ENCODE data around the gene RANBP1. TPM values are rescaled to one million over a fixed set of nuclear protein-coding genes. Genes with fewer than 3 reads are reported as not detected.

Gene RANBP1
- total RNA-seq, 1 donor from 2014 or later = 32.7 TPM

- intact Hi-C loops (cut with DNase I) = no loop called here
- peak; percentile 92 for ATAC-seq (ENCODE audit: poor library complexity)
- DNase-seq = peak; percentile 94
These were observed 15.1 kb downstream of the RANBP1 start for GRCh38 chr22:20130731-20131596.

- DNase-seq (peak; percentile 65), ATAC-seq (ENCODE audit: poor library complexity) (peak; percentile 52)
- intact Hi-C loops (cut with DNase I) = no loop called here
These were observed 15.6 kb downstream of the RANBP1 start, which contains the start of gene ZDHHC8 for GRCh38 chr22:20131597-20131858. ZDHHC8 (plus strand) TSS chr22:20131804; CDS start chr22:20131948, 144 bp downstream.

GRCh38 chr22:20131859-20132685, 16.2 kb downstream of the RANBP1 start:
- intact Hi-C loops (cut with DNase I) = no loop called here
- ATAC-seq (ENCODE audit: poor library complexity) (no peak), DNase-seq (peak; percentile 68)

GRCh38 chr22:20132686-20133246, 16.9 kb downstream of the RANBP1 start:
- intact Hi-C loops (cut with DNase I) = no loop called here
- no peak for DNase-seq
- ATAC-seq (ENCODE audit: poor library complexity) = no peak

DNA sequence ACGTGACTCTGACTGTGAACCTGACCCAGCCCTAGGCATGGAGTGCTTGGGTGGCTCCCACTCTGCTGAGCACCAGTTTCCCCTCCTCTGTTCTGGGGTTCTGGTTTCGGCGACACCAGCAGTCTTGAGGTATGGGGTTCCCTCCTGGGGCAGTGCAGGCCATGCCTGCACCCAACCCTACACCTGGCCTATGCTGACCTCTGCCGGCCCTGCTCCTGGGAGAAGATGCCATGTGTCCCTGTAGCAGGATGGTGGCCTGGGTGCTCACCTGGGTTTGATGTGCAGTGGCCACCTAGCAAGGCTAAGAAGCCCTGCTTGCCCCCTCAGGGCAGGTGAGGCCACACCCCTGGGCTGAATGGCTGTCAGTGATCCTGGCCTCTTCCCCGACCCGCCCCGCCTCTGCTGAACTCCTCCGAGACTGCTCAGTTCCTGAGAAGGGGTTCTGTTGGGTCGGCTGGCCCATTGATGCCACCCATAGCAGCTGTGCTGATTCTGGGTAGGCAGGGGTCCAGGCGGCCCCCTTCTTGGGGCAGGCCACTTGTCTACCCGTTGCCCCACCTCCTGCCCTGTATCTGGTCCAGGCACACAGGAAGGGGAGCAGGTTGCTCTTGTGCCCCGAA, 18.1 kb downstream of the RANBP1 start:
- intact Hi-C loops (cut with DNase I) = no loop called here
- DNase-seq (no peak), ATAC-seq (ENCODE audit: poor library complexity) (no peak)

- DNase-seq (no peak), ATAC-seq (ENCODE audit: poor library complexity) (no peak)
- intact Hi-C loops (cut with DNase I) = no loop called here
These were observed 19.4 kb downstream of the RANBP1 start for GRCh38 chr22:20135265-20135664.

DNA sequence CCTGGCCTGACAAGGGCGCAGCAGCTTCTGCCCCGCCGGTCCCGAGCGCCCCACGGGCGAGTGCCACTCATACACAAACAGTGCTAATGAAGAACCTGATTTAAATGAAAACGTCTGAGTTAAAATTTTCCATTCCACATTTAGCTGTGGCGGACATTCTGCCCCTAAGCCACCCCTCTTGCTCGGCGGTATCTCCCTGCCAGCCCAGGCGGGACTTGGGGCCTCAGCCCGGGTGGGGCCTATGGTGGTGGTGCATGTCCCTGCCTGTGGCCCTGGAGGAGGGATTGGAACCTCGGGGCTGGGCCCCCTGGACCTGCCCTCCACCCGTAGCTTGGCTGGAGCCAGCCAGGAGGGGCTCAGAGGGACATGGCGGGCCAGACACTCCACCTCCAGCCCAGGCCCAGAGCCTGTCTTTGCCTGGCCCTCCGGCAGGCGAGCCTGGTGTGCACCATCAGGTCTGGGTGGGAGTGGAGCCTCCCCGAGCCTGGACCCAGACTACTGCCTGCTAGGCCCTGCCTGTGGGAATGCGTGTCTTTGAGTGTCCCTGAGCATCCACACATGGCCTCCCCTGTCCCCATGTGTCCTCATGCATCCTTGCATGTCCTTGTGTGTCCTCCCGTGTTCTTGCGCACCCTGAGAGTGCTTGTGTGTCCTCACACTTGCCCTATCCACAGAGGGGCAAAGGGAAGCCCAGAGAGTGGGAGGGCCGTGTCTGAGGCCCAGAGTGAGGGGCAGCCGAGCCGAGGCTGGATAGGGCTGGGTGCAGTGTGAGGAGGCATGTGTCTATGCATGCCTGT, 20.1 kb downstream of the RANBP1 start:
- intact Hi-C loops (cut with DNase I) = no loop called here
- no peak for DNase-seq
- ATAC-seq (ENCODE audit: poor library complexity) = no peak

DNA sequence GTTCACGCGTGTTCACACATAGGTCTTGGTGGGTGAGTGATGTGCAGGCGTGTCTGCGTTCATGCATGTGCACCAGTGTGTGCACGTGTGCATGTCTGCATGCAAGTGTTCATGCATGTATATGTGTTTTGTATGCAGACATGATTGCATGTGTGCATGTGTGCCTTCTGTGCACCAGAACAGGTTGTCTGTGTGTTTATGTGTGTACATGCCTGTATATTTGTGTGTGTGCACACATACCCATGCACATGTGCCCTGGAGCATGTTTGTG, 20.6 kb downstream of the RANBP1 start:
- DNase-seq (no peak), ATAC-seq (ENCODE audit: poor library complexity) (no peak)
- intact Hi-C loops (cut with DNase I) = no loop called here

GRCh38 chr22:20137113-20137512, 21.2 kb downstream of the RANBP1 start:
- intact Hi-C loops (cut with DNase I) = no loop called here
- ATAC-seq (ENCODE audit: poor library complexity) = no peak
- DNase-seq = no peak

DNA sequence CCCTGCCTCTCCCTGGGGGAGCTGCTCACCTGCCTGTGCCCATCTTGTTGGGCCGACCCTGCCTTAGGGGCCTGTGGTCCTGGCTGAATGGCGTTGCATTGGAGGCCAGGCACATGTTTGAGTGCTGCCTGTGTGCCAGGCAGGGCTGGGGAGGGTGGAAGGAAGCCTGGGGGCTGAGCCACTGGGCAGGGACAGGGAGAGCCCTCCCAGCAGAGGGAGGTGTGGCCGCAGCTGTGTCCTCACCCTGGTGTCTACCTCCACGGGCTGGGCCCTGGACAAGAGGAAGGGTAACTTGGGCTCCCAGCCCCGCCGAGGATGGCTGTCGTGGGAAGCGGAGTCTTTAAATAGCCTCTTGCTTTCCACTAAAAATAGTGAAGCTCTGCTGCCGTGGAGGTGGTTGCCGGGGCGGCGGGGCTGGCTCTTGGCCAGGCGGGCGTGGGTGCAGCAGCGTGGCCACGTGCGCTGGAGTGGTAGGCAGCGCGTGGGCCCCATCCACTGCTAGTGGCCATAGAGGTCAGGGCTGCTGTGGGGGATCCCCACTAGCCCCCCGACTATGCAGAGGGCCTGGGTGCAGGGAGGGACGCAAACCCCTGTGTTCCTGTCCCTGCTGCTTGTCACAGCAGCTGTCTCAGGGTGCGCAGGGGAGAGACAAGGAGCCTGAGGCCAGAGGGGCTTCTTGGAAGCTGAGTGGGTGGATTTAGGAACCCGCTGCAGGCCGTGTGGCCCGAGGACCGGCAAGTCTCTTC, 21.9 kb downstream of the RANBP1 start:
- peak; percentile 76 for DNase-seq

GRCh38 chr22:20138417-20138738, 22.5 kb downstream of the RANBP1 start:
- intact Hi-C loops (cut with DNase I) = no loop called here
- peak; percentile 51 for ATAC-seq (ENCODE audit: poor library complexity)
- DNase-seq = no peak

More for the DNA sequence above, 21.9 kb downstream of the RANBP1 start:
- ATAC-seq (ENCODE audit: poor library complexity) = peak; percentile 76
- intact Hi-C loops (cut with DNase I) = no loop called here

- peak; percentile 12 for ATAC-seq (ENCODE audit: poor library complexity)
- no peak for DNase-seq
- intact Hi-C loops (cut with DNase I) = no loop called here
These were observed 23.0 kb downstream of the RANBP1 start for GRCh38 chr22:20138868-20139267.

- ATAC-seq (ENCODE audit: poor library complexity) (no peak), DNase-seq (no peak)
- intact Hi-C loops (cut with DNase I) = no loop called here
These were observed 23.6 kb downstream of the RANBP1 start for GRCh38 chr22:20139391-20140106.

DNA sequence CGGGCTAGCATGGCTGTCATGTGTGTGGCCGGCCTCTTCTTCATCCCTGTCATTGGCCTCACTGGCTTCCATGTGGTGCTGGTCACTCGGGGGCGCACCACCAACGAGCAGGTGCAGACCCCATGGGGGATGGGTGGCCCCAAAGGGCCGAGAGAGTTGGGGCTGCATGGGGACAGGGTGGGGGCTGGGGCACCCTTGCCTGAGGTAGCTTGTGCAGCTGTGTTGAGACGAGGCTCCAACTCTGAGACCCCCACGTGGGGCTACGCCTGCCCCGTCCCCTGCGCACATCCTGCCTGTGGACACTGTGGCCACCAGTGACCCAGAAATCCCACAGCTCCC, 24.2 kb downstream of the RANBP1 start:
- ATAC-seq (ENCODE audit: poor library complexity) (no peak), DNase-seq (no peak)
- intact Hi-C loops (cut with DNase I) = no loop called here

GRCh38 chr22:20140521-20140964, 24.6 kb downstream of the RANBP1 start:
- DNase-seq (no peak), ATAC-seq (ENCODE audit: poor library complexity) (no peak)
- intact Hi-C loops (cut with DNase I) = no loop called here

GRCh38 chr22:20141186-20142077, 25.5 kb downstream of the RANBP1 start:
- ATAC-seq (ENCODE audit: poor library complexity) = no peak
- intact Hi-C loops (cut with DNase I) = no loop called here
- no peak for DNase-seq
